K562 (cell line): ENCODE measurements around the gene PPIP5K2. TPM values are rescaled to one million over a fixed set of nuclear protein-coding genes. Genes with fewer than 3 reads are reported as not detected.

Experiments
- ATAC-seq: fragments of 200-7000 bp; cut with Tn5 transposase; 3 replicates; pipeline ENCODE4 v1.9.1; 2020; ENCODE audit warnings: moderate library complexity
- BruUV-seq: library from RNA; stranded (reverse); fragments of 400-500 nt; replicated peaks from 2 replicates; lab custom pipeline; 2021; lab: Mats Ljungman, UMichigan
- CTCF ChIA-PET: fragments of 300-600 bp; formaldehyde crosslinking; extraction: SDS; loops from one replicate; lab custom pipeline; 2021; ENCODE audit warnings: low intra/inter-chr PET ratio; lab: Yijun Ruan, JAX
- POLR2A ChIA-PET: fragments of 300-600, 350-650 bp; sonication (Branson Sonifier 250); formaldehyde crosslinking; extraction: SDS; loops from one replicate; lab custom pipeline; 2021; ENCODE audit warnings: antibody characterized with exemption, inconsistent platforms; lab: Yijun Ruan, JAX
- DNase-seq, 4 experiments: peaks; one replicate each; pipeline versions ENCODE4 v3.0.0 to v3.0.0-alpha.2; 2011 to 2018; ENCODE audit warnings: low spot score in 3 of 4, mixed read lengths in 3 of 4; ENCODE audit errors: extremely low read depth in 1 of 4
- FAIRE-seq: peaks from 2 replicates; lab custom pipeline; 2011; peaks lifted over from hg19 to GRCh38; lab: Jason Lieb, UNC
- H2AFZ ChIP-seq: 2 replicates; pipeline ENCODE4 v1.6.0; 2011; ENCODE audit warnings: low read depth, low read length, control low read depth, inconsistent platforms
- H3K27ac ChIP-seq: fragments of 200-600 bp; 3 replicates; pipeline ENCODE4 v1.8.0; 2011; ENCODE audit warnings: low read depth, mild to moderate bottlenecking, control low read depth, inconsistent platforms, low read length, moderate library complexity, mixed read lengths; ENCODE audit errors: extremely low read depth
- H3K27me3 ChIP-seq, 2 experiments: fragments of 300-600 bp in 1 of 2; 2 replicates in 1 of 2; 3 replicates in 1 of 2; pipeline versions ENCODE4 v1.6.0 to v1.8.0; 2011; ENCODE audit warnings: inconsistent platforms in 2 of 2, low read length in 2 of 2, mild to moderate bottlenecking in 1 of 2, mixed read lengths in 1 of 2, moderate library complexity in 1 of 2; ENCODE audit not compliant: control insufficient read depth in 2 of 2, insufficient read depth in 2 of 2
- H3K36me3 ChIP-seq: fragments of 300-600 bp; 3 replicates; pipeline ENCODE4 v1.8.0; 2011; ENCODE audit warnings: mild to moderate bottlenecking, low read length, inconsistent platforms; ENCODE audit not compliant: control insufficient read depth, insufficient read depth
- H3K4me1 ChIP-seq, 2 experiments: fragments of 200-600 bp in 1 of 2; replicated peaks in 1 of 2; 2 replicates in 1 of 2; 3 replicates in 1 of 2; pipeline versions ENCODE4 v1.5.1 to v1.8.0; 2011; ENCODE audit warnings: inconsistent platforms in 2 of 2, low read length in 2 of 2, mild to moderate bottlenecking in 1 of 2, mixed read lengths in 1 of 2, moderate library complexity in 1 of 2; ENCODE audit not compliant: control insufficient read depth in 2 of 2, insufficient read depth in 2 of 2
- H3K4me2 ChIP-seq: 2 replicates; pipeline ENCODE4 v1.6.1; 2011; ENCODE audit warnings: low read length, control low read depth, inconsistent platforms, mixed read lengths; ENCODE audit not compliant: insufficient read depth
- H3K4me3 ChIP-seq: fragments of 200-600 bp; sonication (generic), shearing (Covaris generic); 2 replicates; pipeline ENCODE4 v1.5.1; 2016; ENCODE audit warnings: control low read depth, inconsistent platforms
- H3K79me2 ChIP-seq: fragments of 200-600 bp; 3 replicates; pipeline ENCODE4 v1.8.0; 2011; ENCODE audit warnings: low read length, inconsistent platforms; ENCODE audit not compliant: control insufficient read depth, insufficient read depth
- H3K9ac ChIP-seq, 2 experiments: 2 replicates each; pipeline versions ENCODE4 v1.6.0 to v1.6.1; 2011; ENCODE audit warnings: low read depth in 2 of 2, low read length in 2 of 2, control low read depth in 1 of 2, inconsistent platforms in 1 of 2, mild to moderate bottlenecking in 1 of 2, mixed read lengths in 1 of 2; ENCODE audit not compliant: insufficient read depth in 1 of 2
- H3K9me1 ChIP-seq: one replicate; pipeline ENCODE4 v1.6.0; 2011; ENCODE audit warnings: inconsistent platforms, mild to moderate bottlenecking, low read length, moderate library complexity; ENCODE audit not compliant: control insufficient read depth, insufficient read depth
- H3K9me3 ChIP-seq: replicated peaks from 2 replicates; pipeline ENCODE4 v1.5.1; 2011; ENCODE audit warnings: low read depth, low read length, inconsistent platforms; ENCODE audit not compliant: control insufficient read depth, insufficient read depth
- H4K20me1 ChIP-seq: replicated peaks from 2 replicates; pipeline ENCODE4 v1.6.1; 2011; ENCODE audit warnings: low read length, inconsistent platforms, mixed read lengths; ENCODE audit not compliant: control insufficient read depth, insufficient read depth
- KDM5B ChIP-seq: fragments of 200-600 bp; sonication (generic); IDR thresholded peaks from 2 replicates; pipeline ENCODE4 v1.6.1; 2012; ENCODE audit warnings: low read depth, mild to moderate bottlenecking, moderate library complexity, low read length, control low read depth, inconsistent platforms; ENCODE audit not compliant: insufficient replicate concordance
- KHSRP ChIP-seq: fragments of 450-650 bp; IDR thresholded peaks from 2 replicates; pipeline ENCODE4 v1.6.1; 2017
- MTA2 ChIP-seq: fragments of 450-650 bp; IDR thresholded peaks from 2 replicates; pipeline ENCODE4 v1.6.1; 2016; ENCODE audit warnings: low read depth
- POLR2AphosphoS5 ChIP-seq: IDR thresholded peaks from 2 replicates; pipeline ENCODE4 v1.6.1; 2011; ENCODE audit warnings: mild to moderate bottlenecking, low read depth, low read length, moderate library complexity; ENCODE audit not compliant: control insufficient read depth, insufficient read depth
- POU5F1 ChIP-seq: fragments of 150-350 bp; IDR thresholded peaks from 2 replicates; pipeline ENCODE4 v1.6.1; 2014; ENCODE audit warnings: borderline replicate concordance, low read length, low read depth, mild to moderate bottlenecking; ENCODE audit not compliant: partially characterized antibody
- TRIM24 ChIP-seq, 2 experiments: fragments of 450-650 bp; IDR thresholded peaks; 2 replicates each; pipeline ENCODE4 v1.6.1; 2016
- ZNF134 ChIP-seq: fragments of 250-450 bp; sonication (Bioruptor Pico); conservative IDR thresholded peaks from 2 replicates; pipeline ENCODE4 v1.4.0; 2020
- ZNF274 ChIP-seq: IDR thresholded peaks from 2 replicates; pipeline ENCODE4 v1.6.1; 2011; ENCODE audit warnings: low read depth, mild to moderate bottlenecking, low read length, moderate library complexity, borderline replicate concordance
- ZZZ3 ChIP-seq: fragments of 450-650 bp; IDR thresholded peaks from 2 replicates; pipeline ENCODE4 v1.6.1; 2016; ENCODE audit warnings: antibody characterized with exemption, mild to moderate bottlenecking, moderate library complexity
- WGBS: fragments of 100-300 bp; shearing (Covaris generic); methylation state at CpG from one replicate; pipeline ENCODE4 v1.1.6; 2016; ENCODE audit warnings: low coverage, mixed read lengths; ENCODE audit not compliant: insufficient coverage; ENCODE audit errors: missing lambda C conversion rate; 5-methylcytosine and 5-hydroxymethylcytosine counted together
- in situ Hi-C: fragments of 300-500 bp; cut with MboI; formaldehyde crosslinking; loops from 4 replicates; pipeline ENCODE4 v1.15.0; 2018; ENCODE audit warnings: inconsistent platforms, mixed read lengths
- intact Hi-C: fragments of 100-400 bp; cut with micrococcal nuclease; formaldehyde crosslinking; loops from 2 replicates; pipeline ENCODE4 v1.14.2; 2022
- polyA plus RNA-seq, 8 experiments: library from polyadenylated mRNA; depleted of rRNA in 4 of 8; stranded (reverse) in 5 of 8; unstranded in 3 of 8; fragments of >200 nt; fragmentation: Nextera tagmentation in 2 of 8; fragmentation: Illumina TruSeq in 1 of 8; extraction: Ambion mirVana in 2 of 8; extraction: Trizol in 1 of 8; gene quantifications; 2 replicates each; pipeline versions ENCODE4 v1.2.1 to v1.2.3, GENCODE V29; 2011 to 2014; ENCODE audit warnings: inconsistent platforms in 1 of 8, missing spikeins in 1 of 8
- total RNA-seq, 7 experiments: library from RNA; depleted of rRNA in 6 of 7; stranded (reverse); fragments of >200 nt in 6 of 7; fragmentation: Illumina TruSeq in 2 of 7; extraction: Trizol in 2 of 7; gene quantifications; 2 replicates each; pipeline versions ENCODE4 v1.2.1 to v1.2.3, GENCODE V29; 2011 to 2021; ENCODE audit warnings: low replicate concordance in 1 of 7
- TF ChIP-seq, protein P1 (sequence below): sonication (generic); IDR thresholded peaks from 2 replicates; pipeline ENCODE4 v1.6.1; 2016
- TF ChIP-seq, protein P2 (sequence below): fragments of 450-650 bp; formaldehyde crosslinking; conservative IDR thresholded peaks from 2 replicates; pipeline ENCODE4 v1.4.0; 2022; ENCODE audit warnings: mild to moderate bottlenecking, missing genetic modification characterization
- TF ChIP-seq, protein P3 (sequence below): sonication (generic); formaldehyde crosslinking; IDR thresholded peaks from 2 replicates; pipeline ENCODE4 v1.8.0; 2023; ENCODE audit warnings: mild to moderate bottlenecking, missing genetic modification reagents
- TF ChIP-seq, protein P4 (sequence below): fragments of 450-650 bp; IDR thresholded peaks from 2 replicates; pipeline ENCODE4 v1.6.1; 2016; ENCODE audit warnings: antibody characterized with exemption
- TF ChIP-seq, protein P5 (sequence below): fragments of 250-450 bp; sonication (Bioruptor Pico); IDR thresholded peaks from 2 replicates; pipeline ENCODE4 v1.4.0; 2020; ENCODE audit warnings: mild to moderate bottlenecking, moderate library complexity, borderline replicate concordance

Gene PPIP5K2
- total and polyA plus RNA-seq, 9 of the 15 experiments (the other 6 are each of a cell fraction or from before 2014, with no cell fraction given) = 39.4 to 150 (median 99.1) TPM

DNA sequence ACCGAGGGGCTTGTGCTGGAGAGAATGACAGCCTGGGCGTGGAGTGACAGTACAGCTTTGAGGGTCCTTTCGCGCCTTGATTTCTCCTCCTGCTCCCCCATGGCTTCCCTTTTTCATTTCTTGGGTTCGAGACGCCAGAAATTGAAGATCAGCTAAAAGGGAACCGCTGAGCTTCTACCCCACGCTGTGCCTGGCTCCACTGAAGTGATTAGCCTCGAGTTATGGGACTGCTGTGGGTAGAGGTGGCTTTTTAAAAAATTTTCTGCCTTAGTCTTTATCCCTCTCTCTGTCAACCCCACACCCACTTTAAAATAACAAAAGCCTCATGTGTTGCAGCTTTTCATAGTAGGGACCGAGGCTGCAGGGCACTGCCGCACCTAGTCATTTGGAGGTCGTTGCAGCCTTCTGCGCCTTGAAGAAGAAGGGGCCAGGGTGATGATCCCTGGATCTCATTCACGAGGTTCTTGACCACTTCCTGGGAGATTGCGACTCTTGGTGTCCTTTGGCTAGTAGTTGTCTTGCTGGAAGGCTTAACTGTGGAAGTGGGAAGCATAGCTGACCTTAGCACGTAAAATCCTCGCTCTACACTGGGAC, 603 bp downstream of the PPIP5K2 start:
- peak overlapping the region; percentile 60 for H3K4me3 ChIP-seq
- BruUV-seq = TSS peak; percentile 62
- H3K79me2 ChIP-seq = peaks cover 92% of the 10 kb centered on the region
- peak; percentile 14 to 60 (median 28) for DNase-seq
- H3K9me3 ChIP-seq = no peaks in the 10 kb centered on the region
- peaks cover 0 to 14% of the 10 kb centered on the region in 2 experiments; a peak in 3 of 5 replicates for H3K4me1 ChIP-seq
- peak; percentile 63 for FAIRE-seq
- peak; percentile 45 for ATAC-seq
- in situ Hi-C loops (no loop called here), intact Hi-C loops (loop anchor here (2.0 to 10.0 kb wide), 3 partner anchors 63 to 964 kb away; partner anchors contain the start of gene MACIR)
- H3K4me2 ChIP-seq = peak overlapping the region; percentile 90
- H3K27me3 ChIP-seq = no peaks in the 10 kb centered on the region
- 1% methylated on average over 16 of the region's 17 CpGs for WGBS
- ChIA-PET POLR2A (interaction anchor here (0.6 to 2.4 kb wide), 14 partner anchors 9 to 395 kb away, joined by 3 to 13 read pairs (median 6); no protein-coding TSS in a partner anchor), CTCF (no interaction called here)
- H3K9me1 ChIP-seq = no peaks in the 10 kb centered on the region
- peaks cover 18% of the 10 kb centered on the region for H3K36me3 ChIP-seq
- peak overlapping the region; percentile 99 for H3K27ac ChIP-seq
- peak overlapping the region; percentile 86 for H2AFZ ChIP-seq
- peak overlapping the region; percentile 98 to 99 for H3K9ac ChIP-seq
- H4K20me1 ChIP-seq = no peaks in the 10 kb centered on the region
- TF ChIP-seq KHSRP (no peak), TRIM24 (IDR thresholded peaks at IDR 0.05) (no peak), ZZZ3 (no peak), POLR2AphosphoS5 (no peak), MTA2 (no peak), ZNF134 (no peak), POU5F1 (no peak), KDM5B (peak; percentile 48), ZNF274 (no peak)
- TF ChIP-seq, protein P1, sequence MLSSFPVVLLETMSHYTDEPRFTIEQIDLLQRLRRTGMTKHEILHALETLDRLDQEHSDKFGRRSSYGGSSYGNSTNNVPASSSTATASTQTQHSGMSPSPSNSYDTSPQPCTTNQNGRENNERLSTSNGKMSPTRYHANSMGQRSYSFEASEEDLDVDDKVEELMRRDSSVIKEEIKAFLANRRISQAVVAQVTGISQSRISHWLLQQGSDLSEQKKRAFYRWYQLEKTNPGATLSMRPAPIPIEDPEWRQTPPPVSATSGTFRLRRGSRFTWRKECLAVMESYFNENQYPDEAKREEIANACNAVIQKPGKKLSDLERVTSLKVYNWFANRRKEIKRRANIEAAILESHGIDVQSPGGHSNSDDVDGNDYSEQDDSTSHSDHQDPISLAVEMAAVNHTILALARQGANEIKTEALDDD = no peak
- TF ChIP-seq, protein P2, sequence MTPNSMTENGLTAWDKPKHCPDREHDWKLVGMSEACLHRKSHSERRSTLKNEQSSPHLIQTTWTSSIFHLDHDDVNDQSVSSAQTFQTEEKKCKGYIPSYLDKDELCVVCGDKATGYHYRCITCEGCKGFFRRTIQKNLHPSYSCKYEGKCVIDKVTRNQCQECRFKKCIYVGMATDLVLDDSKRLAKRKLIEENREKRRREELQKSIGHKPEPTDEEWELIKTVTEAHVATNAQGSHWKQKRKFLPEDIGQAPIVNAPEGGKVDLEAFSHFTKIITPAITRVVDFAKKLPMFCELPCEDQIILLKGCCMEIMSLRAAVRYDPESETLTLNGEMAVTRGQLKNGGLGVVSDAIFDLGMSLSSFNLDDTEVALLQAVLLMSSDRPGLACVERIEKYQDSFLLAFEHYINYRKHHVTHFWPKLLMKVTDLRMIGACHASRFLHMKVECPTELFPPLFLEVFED = no peak
- TF ChIP-seq, protein P3, sequence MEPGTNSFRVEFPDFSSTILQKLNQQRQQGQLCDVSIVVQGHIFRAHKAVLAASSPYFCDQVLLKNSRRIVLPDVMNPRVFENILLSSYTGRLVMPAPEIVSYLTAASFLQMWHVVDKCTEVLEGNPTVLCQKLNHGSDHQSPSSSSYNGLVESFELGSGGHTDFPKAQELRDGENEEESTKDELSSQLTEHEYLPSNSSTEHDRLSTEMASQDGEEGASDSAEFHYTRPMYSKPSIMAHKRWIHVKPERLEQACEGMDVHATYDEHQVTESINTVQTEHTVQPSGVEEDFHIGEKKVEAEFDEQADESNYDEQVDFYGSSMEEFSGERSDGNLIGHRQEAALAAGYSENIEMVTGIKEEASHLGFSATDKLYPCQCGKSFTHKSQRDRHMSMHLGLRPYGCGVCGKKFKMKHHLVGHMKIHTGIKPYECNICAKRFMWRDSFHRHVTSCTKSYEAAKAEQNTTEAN (CRISPR knock-in tag) = no peak
- TF ChIP-seq, protein P4, sequence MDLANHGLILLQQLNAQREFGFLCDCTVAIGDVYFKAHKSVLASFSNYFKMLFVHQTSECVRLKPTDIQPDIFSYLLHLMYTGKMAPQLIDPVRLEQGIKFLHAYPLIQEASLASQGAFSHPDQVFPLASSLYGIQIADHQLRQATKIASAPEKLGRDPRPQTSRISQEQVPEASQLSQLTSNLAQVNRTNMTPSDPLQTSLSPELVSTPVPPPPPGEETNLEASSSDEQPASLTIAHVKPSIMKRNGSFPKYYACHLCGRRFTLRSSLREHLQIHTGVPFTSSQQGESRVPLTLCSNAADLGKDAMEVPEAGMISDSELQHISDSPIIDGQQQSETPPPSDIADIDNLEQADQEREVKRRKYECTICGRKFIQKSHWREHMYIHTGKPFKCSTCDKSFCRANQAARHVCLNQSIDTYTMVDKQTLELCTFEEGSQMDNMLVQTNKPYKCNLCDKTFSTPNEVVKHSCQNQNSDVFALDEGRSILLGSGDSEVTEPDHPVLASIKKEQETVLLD = no peak
- TF ChIP-seq, protein P5, sequence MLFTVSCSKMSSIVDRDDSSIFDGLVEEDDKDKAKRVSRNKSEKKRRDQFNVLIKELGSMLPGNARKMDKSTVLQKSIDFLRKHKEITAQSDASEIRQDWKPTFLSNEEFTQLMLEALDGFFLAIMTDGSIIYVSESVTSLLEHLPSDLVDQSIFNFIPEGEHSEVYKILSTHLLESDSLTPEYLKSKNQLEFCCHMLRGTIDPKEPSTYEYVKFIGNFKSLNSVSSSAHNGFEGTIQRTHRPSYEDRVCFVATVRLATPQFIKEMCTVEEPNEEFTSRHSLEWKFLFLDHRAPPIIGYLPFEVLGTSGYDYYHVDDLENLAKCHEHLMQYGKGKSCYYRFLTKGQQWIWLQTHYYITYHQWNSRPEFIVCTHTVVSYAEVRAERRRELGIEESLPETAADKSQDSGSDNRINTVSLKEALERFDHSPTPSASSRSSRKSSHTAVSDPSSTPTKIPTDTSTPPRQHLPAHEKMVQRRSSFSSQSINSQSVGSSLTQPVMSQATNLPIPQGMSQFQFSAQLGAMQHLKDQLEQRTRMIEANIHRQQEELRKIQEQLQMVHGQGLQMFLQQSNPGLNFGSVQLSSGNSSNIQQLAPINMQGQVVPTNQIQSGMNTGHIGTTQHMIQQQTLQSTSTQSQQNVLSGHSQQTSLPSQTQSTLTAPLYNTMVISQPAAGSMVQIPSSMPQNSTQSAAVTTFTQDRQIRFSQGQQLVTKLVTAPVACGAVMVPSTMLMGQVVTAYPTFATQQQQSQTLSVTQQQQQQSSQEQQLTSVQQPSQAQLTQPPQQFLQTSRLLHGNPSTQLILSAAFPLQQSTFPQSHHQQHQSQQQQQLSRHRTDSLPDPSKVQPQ (CRISPR knock-in tag) = no peak
